Measurements from ENCODE around the gene ASB9.

ASB9 gene

DNA sequence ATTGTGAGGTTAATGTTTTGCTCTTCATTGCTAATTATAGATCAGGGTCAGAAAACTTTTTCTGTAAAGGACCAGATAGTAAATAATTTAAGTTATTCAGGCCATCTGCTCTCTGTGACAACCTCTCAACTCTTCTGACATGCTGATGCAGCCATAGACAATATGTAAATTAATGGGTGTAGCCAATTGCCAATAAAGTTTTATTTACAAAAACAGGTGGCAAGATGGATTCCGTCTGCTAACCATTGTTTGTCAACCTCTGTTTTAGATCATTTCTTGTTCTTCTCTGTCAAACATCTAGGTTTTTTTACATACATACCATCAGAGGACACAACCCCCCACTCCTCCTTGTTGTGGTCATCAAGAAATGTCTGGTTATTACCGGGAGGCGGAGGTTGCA is 33.7 kb downstream of the ASB9 start:
- TF ChIP-seq, protein P1, sequence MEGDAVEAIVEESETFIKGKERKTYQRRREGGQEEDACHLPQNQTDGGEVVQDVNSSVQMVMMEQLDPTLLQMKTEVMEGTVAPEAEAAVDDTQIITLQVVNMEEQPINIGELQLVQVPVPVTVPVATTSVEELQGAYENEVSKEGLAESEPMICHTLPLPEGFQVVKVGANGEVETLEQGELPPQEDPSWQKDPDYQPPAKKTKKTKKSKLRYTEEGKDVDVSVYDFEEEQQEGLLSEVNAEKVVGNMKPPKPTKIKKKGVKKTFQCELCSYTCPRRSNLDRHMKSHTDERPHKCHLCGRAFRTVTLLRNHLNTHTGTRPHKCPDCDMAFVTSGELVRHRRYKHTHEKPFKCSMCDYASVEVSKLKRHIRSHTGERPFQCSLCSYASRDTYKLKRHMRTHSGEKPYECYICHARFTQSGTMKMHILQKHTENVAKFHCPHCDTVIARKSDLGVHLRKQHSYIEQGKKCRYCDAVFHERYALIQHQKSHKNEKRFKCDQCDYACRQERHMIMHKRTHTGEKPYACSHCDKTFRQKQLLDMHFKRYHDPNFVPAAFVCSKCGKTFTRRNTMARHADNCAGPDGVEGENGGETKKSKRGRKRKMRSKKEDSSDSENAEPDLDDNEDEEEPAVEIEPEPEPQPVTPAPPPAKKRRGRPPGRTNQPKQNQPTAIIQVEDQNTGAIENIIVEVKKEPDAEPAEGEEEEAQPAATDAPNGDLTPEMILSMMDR (IDR thresholded peaks at IDR 0.05): no peak

DNA sequence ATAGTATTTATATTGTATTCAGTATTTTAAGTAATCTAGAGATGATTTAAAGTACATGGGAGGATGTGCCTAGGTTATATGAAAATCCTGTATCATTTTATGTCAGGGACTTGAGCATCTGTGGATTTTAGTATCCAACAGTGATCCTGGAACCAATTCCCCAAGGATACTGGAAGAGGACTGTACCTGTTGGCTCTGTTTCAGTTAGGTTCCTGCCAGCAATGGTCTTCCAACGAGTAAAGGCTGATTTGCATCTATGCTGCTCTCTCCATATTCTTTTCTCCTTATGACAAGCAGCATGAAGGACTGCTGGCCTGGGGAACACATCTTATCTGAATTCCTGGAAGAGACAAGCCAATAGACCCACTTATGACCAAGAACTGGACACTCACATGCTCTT is 34.9 kb downstream of the ASB9 start:
- TF ChIP-seq, protein P1 (IDR thresholded peaks at IDR 0.05): no peak

DNA sequence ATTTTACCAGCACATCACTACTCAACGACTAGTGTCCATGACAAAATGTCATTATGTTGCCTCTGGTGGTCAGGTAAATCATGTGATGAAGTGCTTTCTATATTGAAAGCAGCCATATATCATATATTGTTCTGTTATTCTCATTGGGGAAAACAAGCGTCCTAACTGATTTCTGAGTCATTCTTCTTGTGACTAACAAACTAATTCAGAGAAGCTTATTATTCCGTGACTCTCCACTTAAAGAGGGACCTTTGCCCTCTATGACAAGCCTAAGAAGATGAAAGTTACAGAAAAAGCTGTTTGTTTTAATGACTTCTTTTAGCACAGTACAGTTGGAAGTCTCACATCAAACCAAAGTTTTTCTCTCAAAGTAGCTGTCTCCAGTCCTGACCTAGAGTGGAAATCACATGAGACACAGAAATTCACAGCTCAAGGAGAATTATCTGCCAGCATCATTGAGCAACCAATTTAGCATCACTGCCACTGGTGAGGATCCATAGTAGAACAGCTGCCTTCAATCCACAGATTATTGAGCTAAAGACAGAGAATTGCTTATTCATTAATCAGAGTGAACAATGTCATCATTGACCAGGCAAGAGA is 36.4 kb downstream of the ASB9 start:
- TF ChIP-seq, protein P1 (IDR thresholded peaks at IDR 0.05): no peak

DNA sequence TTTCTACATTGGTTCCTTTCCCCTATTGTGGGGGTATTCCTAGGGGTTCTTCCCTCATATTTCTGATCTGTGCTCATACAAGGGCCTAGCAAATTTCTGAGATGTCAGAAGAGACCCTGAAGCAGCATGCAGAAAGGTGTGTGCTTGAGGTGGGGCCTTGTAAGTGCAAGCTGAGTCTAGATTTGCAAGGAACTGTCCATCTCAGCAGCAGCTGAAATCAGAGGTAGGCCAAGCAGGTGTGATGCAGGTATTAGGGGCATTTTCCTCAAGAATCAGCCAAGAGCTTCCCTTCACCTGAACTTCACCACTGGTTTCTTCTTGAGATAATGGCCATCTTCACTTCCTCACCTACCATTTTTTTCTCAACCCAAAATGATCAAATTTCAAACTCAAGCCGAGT is 45.1 kb downstream of the ASB9 start:
- TF ChIP-seq, protein P1 (IDR thresholded peaks at IDR 0.05): no peak

DNA sequence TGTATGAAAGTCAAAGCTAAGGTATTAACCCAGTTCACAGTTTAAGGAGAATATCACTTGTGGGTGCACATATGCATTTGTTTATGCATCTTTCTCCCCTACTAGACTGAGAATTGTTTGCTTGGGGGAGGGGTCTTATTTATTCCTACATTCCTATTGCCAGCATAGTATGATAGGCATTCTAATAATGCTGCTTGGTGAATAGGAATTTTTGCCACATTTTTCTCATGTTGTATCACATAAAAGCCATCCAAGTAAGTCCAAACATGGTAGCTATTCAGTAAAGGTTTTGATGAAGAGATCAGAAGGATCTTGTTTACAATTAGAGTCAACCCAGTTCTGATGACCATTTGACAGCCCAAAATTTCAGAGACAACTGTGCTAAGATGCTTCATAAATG is 48.6 kb downstream of the ASB9 start:
- TF ChIP-seq, protein P1 (IDR thresholded peaks at IDR 0.05): no peak

DNA sequence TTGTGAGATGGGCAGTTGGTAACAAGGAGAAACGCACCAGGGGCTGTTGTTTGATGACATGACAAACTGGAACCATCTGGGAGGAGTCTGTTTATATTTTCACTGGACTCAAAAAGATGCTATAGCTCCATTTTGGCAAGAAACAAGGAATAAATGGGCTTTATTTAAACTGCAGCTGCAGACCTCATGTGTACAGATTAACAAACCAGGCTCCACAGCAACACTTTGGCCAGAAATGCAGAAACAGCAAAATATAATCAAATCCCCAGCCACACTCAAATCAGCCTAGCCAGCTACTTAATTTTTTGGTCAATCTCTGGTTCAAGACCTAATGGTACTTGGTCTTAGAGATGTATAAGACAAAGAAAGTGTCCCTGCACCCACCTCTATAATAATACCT is 52.7 kb downstream of the ASB9 start:
- TF ChIP-seq, protein P1 (IDR thresholded peaks at IDR 0.05): no peak

DNA sequence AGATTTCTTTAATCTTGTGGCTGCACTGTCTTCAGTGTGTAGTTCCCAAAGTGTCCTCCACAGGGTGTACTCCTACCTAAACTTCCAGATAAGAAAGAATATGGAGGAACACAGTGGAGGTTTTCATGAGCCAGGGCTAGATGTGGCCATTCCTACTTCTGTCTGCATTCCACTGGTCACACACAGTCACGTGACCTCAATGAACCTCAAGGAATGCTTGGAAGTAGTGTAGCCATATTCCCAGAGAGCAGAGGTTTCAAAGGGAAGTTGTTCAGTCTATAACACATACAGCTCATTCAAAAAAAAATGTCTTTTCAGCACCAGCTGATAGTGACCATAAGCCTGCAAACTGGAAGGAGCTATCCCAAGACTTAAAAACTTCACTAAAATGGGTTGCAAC is 53.6 kb downstream of the ASB9 start:
- TF ChIP-seq, protein P1 (IDR thresholded peaks at IDR 0.05): no peak

DNA sequence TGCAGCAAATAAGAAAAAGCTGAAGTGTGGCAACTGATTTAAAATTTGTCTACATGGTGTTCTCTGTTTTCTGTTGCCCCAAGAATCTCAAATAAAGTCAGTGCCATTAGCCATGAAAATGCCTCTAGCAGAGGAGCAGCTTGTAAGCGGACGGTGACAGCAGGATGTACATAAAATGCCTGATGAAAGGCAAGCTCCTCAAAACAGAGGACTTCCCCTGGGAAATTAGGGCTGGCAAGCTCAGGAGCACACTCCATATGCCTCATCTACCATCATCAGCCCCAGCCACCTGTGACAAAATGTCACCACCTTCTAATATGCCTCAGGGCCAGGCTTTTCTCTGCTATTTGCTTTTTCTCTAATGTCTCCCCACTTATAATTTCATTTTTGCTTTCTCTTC is 54.5 kb downstream of the ASB9 start:
- TF ChIP-seq, protein P1 (IDR thresholded peaks at IDR 0.05): no peak

All from LNCAP (cell line).